HG03139 (cell line): ENCODE measurements around the gene MST1R.

Experiments
- ATAC-seq: cut with Tn5 transposase; IDR thresholded peaks from one replicate; pipeline ENCODE4 v1.9.1; 2021; ENCODE audit not compliant: unreplicated experiment

The MST1R gene

DNA sequence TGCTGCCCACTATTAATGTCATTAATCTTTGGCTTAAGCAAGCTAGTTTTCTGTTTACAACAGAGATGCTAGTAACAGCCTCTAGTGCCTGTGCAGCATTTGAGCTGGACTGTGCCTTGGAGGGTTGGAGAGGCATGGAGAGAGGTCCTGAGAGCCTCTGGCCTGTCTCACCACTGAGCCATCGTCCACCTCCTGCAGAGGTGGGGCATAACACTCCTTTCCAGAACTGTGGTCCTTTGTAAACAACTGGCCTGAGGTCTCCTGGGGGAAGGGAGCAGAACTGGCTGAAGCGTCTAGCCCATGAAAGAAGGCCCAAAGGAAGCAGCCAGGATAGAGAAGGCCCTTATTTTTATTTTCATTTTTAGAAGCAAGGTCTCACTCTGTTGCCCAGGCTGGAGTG is 24.0 kb downstream of the MST1R start:
- ATAC-seq = no peak

GRCh38 chr3:49878686-49879085 is 25.0 kb downstream of the MST1R start:
- no peak for ATAC-seq

- ATAC-seq = no peak
Measured at GRCh38 chr3:49877716-49878115, 26.0 kb downstream of the MST1R start.

DNA sequence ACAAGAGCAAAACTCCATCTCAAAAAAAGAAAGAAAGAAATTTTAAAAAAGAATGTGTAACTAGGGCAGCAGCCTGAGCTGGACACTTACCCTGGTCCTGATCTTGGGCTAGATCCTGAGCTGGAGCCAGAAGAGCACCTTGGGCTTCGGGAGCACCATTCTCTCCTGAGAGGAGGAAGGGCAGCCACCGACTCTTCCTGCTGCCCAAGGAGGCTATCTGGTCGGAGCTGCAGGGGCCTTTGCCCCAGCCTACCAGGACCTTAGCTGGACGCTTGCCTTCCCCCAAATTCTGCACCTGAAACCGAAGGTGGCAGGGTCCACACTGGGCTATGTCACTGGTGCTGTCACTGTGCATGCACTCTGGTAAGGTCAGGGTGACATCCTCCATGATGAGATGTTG is 27.1 kb downstream of the MST1R start:
- ATAC-seq = no peak

- ATAC-seq = no peak
Measured at GRCh38 chr3:49873623-49874022, 30.1 kb downstream of the MST1R start.

DNA sequence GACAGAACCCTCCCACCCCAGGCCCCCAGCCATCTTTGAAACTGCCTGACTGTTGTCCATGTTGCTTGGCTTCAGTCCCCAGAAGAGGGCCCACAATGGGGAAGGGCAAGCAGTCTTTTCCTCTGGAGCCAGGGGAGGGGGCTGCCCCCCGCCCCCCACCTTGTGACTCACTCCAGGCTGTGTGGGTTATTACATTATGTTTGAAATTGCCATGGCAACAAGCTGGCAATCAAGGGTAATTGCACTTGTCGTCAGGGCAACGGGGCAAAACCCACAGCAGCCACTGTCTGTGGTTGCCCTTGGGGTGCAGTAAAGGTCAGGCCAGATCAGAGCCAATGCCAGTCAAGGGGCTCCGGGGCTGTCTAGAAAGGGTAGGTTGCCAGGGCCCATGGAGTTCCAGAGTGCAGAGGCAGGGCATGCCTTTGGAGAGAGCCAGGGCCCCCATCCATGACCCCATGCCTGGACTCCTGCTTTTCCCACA is 30.8 kb downstream of the MST1R start:
- ATAC-seq = no peak

DNA sequence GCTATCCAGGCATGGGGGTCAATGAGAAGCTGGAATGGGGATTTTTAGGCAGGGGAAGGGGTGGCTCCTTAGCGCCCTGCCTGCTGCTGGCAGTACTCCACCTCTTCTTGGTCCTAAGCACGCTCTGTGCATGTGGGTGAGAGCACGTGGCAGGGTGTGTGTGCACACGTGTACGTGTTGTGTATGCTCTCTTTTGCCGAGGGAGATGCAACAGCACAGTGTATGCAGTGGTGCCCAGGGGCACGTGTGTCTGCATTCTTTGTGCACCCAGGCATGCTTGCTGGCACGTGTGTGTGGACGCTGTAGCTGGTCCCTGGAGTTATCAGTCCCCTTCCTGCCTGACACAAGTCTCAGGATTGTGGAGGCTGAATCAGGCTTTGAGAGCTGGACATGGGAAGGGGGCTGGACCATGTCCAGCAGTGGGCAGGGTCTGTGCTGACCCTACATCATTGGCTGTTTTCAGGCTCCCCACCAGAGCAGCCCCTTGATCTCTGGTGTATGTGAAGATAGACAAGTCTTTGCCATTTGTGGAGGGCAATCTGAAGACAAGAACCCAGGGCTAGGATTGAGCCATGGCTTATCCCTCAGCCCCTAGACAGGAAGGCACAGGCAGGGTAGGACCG is 32.0 kb downstream of the MST1R start:
- no peak for ATAC-seq

GRCh38 chr3:49869525-49870126 is 34.0 kb downstream of the MST1R start, which contains the start of gene CAMKV:
TSS of gene CAMKV (minus strand) at chr3:49869906. CDS start at chr3:49862388, 7,518 bp downstream.
- no peak for ATAC-seq

DNA sequence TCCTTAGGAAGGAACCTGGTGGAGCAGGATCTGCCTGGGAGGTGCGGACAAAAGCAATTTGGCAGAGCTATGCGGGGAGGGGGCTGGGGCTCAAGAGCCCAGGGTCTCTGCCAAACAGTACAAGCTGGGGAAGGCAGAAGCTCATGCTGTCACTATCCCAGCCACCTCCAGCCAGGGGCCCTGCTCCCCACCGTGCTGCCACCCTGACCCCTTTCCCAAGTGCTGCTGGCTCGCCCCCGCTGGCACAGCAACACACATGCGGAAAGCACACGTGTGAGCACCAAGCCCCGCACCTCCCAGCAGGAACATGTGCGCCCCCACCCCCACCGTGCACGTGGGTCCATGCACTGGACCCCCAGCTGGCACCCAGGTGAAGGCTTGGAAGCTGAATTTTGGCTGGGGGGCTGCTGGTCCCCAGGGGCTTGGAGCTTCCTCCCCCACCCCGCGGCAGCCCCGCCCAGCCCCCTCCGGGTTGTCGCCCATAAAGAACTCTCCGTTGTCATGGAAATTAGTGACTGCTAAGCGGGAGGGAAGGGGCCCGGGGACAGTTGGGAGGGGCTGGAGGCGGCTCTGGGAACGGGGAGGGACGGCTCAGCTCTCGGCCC is 34.7 kb downstream of the MST1R start:
- no peak for ATAC-seq

DNA sequence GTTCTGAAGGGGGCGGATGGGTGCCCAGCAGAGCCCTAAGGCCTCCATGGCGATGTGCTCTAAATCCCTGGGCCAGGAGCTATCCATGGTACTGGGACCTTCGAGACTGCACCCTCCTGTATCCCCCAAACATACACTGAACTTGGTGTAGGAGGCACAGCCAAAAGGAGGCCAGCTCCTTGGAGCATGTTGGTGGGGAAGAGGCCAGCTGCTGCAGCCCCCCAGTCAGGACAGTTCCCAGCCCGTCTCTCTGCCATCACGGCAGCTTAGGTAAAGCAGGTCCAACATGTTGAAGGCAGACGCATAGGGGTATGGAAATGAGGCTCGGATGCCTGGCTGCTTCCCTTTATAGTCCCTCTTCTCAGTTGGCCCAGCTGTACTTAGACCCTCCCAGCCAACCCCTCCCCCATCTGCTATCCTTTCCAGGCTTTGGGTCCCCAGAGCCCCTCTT is 35.8 kb downstream of the MST1R start:
- no peak for ATAC-seq

- ATAC-seq = no peak
Measured at GRCh38 chr3:49867400-49867799, 36.3 kb downstream of the MST1R start.

- no peak for ATAC-seq
Measured at GRCh38 chr3:49865198-49865784, 38.4 kb downstream of the MST1R start.

GRCh38 chr3:49864505-49864904 is 39.2 kb downstream of the MST1R start:
- no peak for ATAC-seq

- no peak for ATAC-seq
Measured at GRCh38 chr3:49859576-49860305, 43.9 kb downstream of the MST1R start.

- ATAC-seq = peak; percentile 92
Measured at GRCh38 chr3:49856181-49857005, 47.3 kb downstream of the MST1R start, which contains the start of gene TRAIP. TSS of gene TRAIP (minus strand) at chr3:49856564. CDS start at chr3:49856453, 111 bp downstream.

- ATAC-seq = no peak
Measured at GRCh38 chr3:49855662-49856061, 48.0 kb downstream of the MST1R start.

- ATAC-seq = no peak
Measured at GRCh38 chr3:49845694-49846093, 58.0 kb downstream of the MST1R start.

DNA sequence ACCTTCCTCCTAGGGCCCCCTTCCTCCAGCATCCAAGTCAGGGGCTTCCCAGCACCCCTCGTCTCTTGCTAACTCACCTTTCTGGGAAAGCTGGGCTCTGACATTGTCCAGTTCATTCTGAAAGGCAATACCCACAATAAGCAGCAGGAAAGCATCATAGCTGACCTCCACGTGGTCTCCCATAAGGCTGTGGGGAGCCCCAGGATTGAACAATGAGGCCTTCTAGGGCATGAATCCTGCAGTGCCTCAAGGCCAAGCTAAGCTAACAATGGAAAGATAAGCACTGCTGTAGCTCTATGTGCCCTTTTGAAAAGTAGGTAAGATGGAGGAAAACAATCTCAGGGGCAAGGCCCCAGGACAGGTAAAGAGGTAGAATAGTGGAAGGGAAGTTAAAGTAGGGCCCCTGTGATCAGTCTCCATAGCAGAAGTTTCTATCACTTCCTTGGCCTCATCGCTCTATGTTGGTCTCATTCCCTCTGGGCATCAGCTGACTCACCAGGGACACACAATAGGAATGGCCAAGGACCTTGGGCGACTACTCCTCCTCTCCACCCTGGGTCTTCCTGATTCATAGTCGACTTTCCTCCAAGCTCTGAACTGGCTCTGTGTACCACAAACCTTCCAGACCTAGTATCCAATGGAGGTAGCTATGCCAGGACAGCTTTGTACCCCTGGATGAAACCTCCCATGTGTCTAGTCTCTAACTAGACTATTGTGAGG is 59.0 kb downstream of the MST1R start:
- no peak for ATAC-seq

DNA sequence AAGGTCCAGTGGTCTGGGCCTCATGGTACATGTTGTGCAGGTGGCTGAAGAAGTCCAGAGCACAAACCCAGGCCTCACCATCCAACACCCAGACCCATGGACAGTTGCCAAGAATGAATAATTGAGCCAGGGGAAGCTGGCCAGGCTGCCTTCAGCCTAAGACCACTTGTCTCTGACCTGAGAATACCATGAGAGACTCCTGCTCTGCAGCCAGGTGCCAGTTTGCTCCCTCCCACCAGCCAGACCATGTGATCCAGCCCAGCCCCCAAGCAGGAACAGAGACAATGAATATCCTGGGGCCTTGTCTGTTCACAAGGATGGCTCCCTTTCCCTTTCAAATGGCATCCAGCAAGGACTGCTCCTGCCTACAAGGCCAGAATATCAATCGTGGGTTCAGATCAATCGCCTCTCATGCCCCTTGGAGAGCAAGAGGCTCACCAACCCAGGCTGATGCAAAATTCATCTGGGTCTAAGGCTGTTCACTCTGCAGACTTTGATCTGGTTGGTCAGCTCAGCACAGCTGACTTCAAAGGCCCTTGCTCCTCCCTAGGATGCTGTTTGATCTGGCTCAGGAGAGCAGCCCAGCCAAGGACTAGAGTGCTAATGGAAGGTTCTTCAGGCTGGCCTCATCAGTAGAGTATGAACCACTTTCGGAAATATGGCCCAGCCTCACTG is 60.7 kb downstream of the MST1R start:
- ATAC-seq = no peak
